ENCODE results near the gene ZSWIM1.

- TF ChIP-seq RAD21 (IDR thresholded peaks at IDR 0.05; ENCODE audit: low read depth) (no peak), MAX (IDR thresholded peaks at IDR 0.05) (no peak), NFIC (IDR thresholded peaks at IDR 0.05) (no peak), YY1 (IDR thresholded peaks at IDR 0.05; ENCODE audit: low read depth) (no peak), TEAD4 (IDR thresholded peaks at IDR 0.05) (no peak), TAF1 (IDR thresholded peaks at IDR 0.05; ENCODE audit: low read depth) (no peak), EP300 (IDR thresholded peaks at IDR 0.05; ENCODE audit: borderline replicate concordance) (no peak), EGR1 (IDR thresholded peaks at IDR 0.05) (no peak), TCF12 (IDR thresholded peaks at IDR 0.05; ENCODE audit: low read depth) (no peak), CEBPB (IDR thresholded peaks at IDR 0.05) (no peak)
- TF ChIP-seq, protein P1, sequence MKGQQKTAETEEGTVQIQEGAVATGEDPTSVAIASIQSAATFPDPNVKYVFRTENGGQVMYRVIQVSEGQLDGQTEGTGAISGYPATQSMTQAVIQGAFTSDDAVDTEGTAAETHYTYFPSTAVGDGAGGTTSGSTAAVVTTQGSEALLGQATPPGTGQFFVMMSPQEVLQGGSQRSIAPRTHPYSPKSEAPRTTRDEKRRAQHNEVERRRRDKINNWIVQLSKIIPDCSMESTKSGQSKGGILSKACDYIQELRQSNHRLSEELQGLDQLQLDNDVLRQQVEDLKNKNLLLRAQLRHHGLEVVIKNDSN (IDR thresholded peaks at IDR 0.05) = no peak
- TF ChIP-seq, protein P2, sequence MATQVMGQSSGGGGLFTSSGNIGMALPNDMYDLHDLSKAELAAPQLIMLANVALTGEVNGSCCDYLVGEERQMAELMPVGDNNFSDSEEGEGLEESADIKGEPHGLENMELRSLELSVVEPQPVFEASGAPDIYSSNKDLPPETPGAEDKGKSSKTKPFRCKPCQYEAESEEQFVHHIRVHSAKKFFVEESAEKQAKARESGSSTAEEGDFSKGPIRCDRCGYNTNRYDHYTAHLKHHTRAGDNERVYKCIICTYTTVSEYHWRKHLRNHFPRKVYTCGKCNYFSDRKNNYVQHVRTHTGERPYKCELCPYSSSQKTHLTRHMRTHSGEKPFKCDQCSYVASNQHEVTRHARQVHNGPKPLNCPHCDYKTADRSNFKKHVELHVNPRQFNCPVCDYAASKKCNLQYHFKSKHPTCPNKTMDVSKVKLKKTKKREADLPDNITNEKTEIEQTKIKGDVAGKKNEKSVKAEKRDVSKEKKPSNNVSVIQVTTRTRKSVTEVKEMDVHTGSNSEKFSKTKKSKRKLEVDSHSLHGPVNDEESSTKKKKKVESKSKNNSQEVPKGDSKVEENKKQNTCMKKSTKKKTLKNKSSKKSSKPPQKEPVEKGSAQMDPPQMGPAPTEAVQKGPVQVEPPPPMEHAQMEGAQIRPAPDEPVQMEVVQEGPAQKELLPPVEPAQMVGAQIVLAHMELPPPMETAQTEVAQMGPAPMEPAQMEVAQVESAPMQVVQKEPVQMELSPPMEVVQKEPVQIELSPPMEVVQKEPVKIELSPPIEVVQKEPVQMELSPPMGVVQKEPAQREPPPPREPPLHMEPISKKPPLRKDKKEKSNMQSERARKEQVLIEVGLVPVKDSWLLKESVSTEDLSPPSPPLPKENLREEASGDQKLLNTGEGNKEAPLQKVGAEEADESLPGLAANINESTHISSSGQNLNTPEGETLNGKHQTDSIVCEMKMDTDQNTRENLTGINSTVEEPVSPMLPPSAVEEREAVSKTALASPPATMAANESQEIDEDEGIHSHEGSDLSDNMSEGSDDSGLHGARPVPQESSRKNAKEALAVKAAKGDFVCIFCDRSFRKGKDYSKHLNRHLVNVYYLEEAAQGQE (IDR thresholded peaks at IDR 0.05; ENCODE audit: low read depth) = no peak
Measured at GRCh38 chr20:45874576-45874975, 6.5 kb upstream of the ZSWIM1 start.
